Measurements from ENCODE around the gene KDM1A. TPM values are rescaled to one million over a fixed set of nuclear protein-coding genes. Genes with fewer than 3 reads are reported as not detected.

Gene KDM1A
- total and polyA plus RNA-seq, 10 of the 15 experiments (the other 5 are each of a cell fraction or from before 2014, with no cell fraction given) = 39.2 to 118 (median 98.9) TPM

DNA sequence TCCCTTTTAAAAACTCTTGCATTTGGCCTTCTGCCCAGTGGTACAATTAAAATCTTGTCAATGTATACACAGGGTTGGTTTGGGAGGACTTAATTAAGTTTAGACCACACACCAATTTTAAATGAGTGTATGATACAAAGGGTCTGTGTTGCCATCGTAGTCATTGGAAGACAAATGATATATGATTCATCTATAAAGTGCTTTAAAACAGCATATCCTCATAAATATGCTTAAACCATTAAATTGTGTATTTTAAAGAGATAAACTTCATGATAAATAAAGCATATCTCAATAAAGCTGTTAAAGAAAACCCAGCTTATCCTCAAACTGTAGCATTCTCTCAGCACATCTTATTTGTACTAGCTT lies 79.9 kb downstream of the KDM1A start:
- Histone ChIP-seq H2AFZ (ENCODE audit: control insufficient read depth, low read depth, low read length) (no peak overlapping the region), H3K4me2 (ENCODE audit: control insufficient read depth, insufficient read depth) (no peak overlapping the region), H4K20me1 (ENCODE audit: control insufficient read depth, insufficient read depth) (no peaks in the 10 kb centered on the region), H3K27ac (ENCODE audit: control insufficient read depth, insufficient read depth) (no peak overlapping the region), H3K4me3 (no peak overlapping the region), H3K79me2 (ENCODE audit: control insufficient read depth, insufficient read depth, low read length) (no peaks in the 10 kb centered on the region; the same call in 1 of the 2 replicates), H3K27me3 (replicated peaks in 1 of 2; ENCODE audit: control insufficient read depth in 2 of 2, insufficient read depth in 2 of 2, low read length in 1 of 2) (no peaks in the 10 kb centered on the region), H3K36me3 (ENCODE audit: control insufficient read depth in 2 of 2, insufficient read depth in 2 of 2, low read length in 1 of 2) (no peaks in the 10 kb centered on the region; a peak in 1 of 4 replicates), H3K9me3 (replicated peaks; ENCODE audit: control insufficient read depth, insufficient read depth, low read length) (no peaks in the 10 kb centered on the region), H3K4me1 (ENCODE audit: control insufficient read depth, insufficient read depth, low read length) (no peaks in the 10 kb centered on the region), H3K9ac (ENCODE audit: control insufficient read depth, insufficient read depth, low read length) (no peak overlapping the region)
- WGBS (ENCODE audit: insufficient coverage, insufficient replicate concordance, low lambda C conversion rate, missing lambda C conversion rate) = 96% methylated on average over 1 of the region's 1 CpG
- ChIA-PET RAD21 (ENCODE audit: unreplicated experiment) (interaction anchor here (0.7 to 6.3 kb wide), 24 partner anchors 10 to 245 kb away, joined by 3 to 338 read pairs (median 6); partner anchors contain the start of genes HNRNPR and LUZP1), CTCF (interaction anchor here (0.6 to 20.3 kb wide), 37 partner anchors 8 to 305 kb away, joined by 3 to 961 read pairs (median 5); partner anchors contain the start of gene LUZP1), POLR2A (interaction anchor here (0.8 to 5.7 kb wide), 6 partner anchors 20 to 86 kb away, joined by 3 to 31 read pairs (median 3); no protein-coding TSS in a partner anchor), SMC1A (ENCODE audit: uncharacterized antibody, unreplicated experiment) (interaction anchor here (0.7 to 7.6 kb wide), 27 partner anchors 12 to 440 kb away, joined by 3 to 455 read pairs (median 5); partner anchors contain the start of gene LUZP1)
- in situ Hi-C loops (cut with MboI) = loop anchor here (5.0 kb wide), 3 partner anchors 88 to 178 kb away; no protein-coding TSS in a partner anchor
- ATAC-seq = no peak
- BruUV-seq (replicated peaks) = no TSS peak
- no peak for FAIRE-seq
- intact Hi-C loops (cut with micrococcal nuclease; ENCODE audit: unreplicated experiment) = no loop called here
- no peak for DNase-seq (ENCODE audit: low read depth, low spot score)
- TF ChIP-seq CREM (IDR thresholded peaks at IDR 0.05; ENCODE audit: low read depth) (no peak), POU2F2 (IDR thresholded peaks at IDR 0.05; ENCODE audit: borderline replicate concordance, low read depth, low read length) (no peak), NR2C1 (IDR thresholded peaks at IDR 0.05) (no peak), EP300 (IDR thresholded peaks at IDR 0.05; ENCODE audit: borderline replicate concordance in 1 of 2, control insufficient read depth in 1 of 2, low read depth in 2 of 2, low read length in 2 of 2) (no peak), CBFB (IDR thresholded peaks at IDR 0.05; ENCODE audit: low read depth) (no peak), NR2C2 (IDR thresholded peaks at IDR 0.05; ENCODE audit: borderline replicate concordance, control insufficient read depth, insufficient read length, low read depth) (no peak), IKZF2 (IDR thresholded peaks at IDR 0.05) (no peak), ZZZ3 (IDR thresholded peaks at IDR 0.05; ENCODE audit: control insufficient read depth, insufficient read length, low read depth) (no peak), ASH2L (IDR thresholded peaks at IDR 0.05; ENCODE audit: borderline replicate concordance, low read depth) (no peak), SIX5 (IDR thresholded peaks at IDR 0.05; ENCODE audit: low read depth, low read length, severe bottlenecking) (no peak), RFX5 (IDR thresholded peaks at IDR 0.05; ENCODE audit: low read depth, low read length) (no peak), FOXM1 (IDR thresholded peaks at IDR 0.05; ENCODE audit: low read depth, low read length) (no peak), ESRRA (IDR thresholded peaks at IDR 0.05; ENCODE audit: low read length) (no peak), FOXK2 (IDR thresholded peaks at IDR 0.05) (no peak), BCL11A (IDR thresholded peaks at IDR 0.05; ENCODE audit: low read depth, low read length) (no peak)
- TF ChIP-seq, protein P1, sequence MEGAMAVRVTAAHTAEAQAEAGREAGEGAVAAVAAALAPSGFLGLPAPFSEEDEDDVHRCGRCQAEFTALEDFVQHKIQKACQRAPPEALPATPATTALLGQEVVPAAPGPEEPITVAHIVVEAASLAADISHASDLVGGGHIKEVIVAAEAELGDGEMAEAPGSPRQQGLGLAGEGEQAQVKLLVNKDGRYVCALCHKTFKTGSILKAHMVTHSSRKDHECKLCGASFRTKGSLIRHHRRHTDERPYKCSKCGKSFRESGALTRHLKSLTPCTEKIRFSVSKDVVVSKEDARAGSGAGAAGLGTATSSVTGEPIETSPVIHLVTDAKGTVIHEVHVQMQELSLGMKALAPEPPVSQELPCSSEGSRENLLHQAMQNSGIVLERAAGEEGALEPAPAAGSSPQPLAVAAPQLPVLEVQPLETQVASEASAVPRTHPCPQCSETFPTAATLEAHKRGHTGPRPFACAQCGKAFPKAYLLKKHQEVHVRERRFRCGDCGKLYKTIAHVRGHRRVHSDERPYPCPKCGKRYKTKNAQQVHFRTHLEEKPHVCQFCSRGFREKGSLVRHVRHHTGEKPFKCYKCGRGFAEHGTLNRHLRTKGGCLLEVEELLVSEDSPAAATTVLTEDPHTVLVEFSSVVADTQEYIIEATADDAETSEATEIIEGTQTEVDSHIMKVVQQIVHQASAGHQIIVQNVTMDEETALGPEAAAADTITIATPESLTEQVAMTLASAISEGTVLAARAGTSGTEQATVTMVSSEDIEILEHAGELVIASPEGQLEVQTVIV (IDR thresholded peaks at IDR 0.05; ENCODE audit: borderline replicate concordance, partially characterized antibody) = no peak
- TF ChIP-seq, protein P2, sequence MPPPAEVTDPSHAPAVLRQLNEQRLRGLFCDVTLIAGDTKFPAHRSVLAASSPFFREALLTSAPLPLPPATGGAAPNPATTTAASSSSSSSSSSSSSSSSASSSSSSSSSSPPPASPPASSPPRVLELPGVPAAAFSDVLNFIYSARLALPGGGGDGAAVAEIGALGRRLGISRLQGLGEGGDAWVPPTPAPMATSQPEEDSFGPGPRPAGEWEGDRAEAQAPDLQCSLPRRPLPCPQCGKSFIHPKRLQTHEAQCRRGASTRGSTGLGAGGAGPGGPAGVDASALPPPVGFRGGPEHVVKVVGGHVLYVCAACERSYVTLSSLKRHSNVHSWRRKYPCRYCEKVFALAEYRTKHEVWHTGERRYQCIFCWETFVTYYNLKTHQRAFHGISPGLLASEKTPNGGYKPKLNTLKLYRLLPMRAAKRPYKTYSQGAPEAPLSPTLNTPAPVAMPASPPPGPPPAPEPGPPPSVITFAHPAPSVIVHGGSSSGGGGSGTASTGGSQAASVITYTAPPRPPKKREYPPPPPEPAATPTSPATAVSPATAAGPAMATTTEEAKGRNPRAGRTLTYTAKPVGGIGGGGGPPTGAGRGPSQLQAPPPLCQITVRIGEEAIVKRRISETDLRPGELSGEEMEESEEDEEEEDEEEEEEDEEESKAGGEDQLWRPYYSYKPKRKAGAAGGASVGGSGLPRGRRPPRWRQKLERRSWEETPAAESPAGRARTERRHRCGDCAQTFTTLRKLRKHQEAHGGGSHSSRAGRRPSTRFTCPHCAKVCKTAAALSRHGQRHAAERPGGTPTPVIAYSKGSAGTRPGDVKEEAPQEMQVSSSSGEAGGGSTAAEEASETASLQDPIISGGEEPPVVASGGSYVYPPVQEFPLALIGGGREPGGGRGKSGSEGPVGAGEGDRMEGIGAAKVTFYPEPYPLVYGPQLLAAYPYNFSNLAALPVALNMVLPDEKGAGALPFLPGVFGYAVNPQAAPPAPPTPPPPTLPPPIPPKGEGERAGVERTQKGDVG (CRISPR knock-in tag; IDR thresholded peaks at IDR 0.05) = no peak
- TF ChIP-seq, protein P3, sequence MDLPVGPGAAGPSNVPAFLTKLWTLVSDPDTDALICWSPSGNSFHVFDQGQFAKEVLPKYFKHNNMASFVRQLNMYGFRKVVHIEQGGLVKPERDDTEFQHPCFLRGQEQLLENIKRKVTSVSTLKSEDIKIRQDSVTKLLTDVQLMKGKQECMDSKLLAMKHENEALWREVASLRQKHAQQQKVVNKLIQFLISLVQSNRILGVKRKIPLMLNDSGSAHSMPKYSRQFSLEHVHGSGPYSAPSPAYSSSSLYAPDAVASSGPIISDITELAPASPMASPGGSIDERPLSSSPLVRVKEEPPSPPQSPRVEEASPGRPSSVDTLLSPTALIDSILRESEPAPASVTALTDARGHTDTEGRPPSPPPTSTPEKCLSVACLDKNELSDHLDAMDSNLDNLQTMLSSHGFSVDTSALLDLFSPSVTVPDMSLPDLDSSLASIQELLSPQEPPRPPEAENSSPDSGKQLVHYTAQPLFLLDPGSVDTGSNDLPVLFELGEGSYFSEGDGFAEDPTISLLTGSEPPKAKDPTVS (IDR thresholded peaks at IDR 0.05; ENCODE audit: low read depth, low read length) = no peak

All from GM12878 (cell line).